WTC11 (cell line): ENCODE results near the gene EHBP1L1.

Experiments used
- ARID4B ChIP-seq: sonication (generic); formaldehyde crosslinking; IDR thresholded peaks from 2 replicates; pipeline ENCODE4 v1.8.0; 2023; ENCODE audit warnings: missing genetic modification reagents, mild to moderate bottlenecking, borderline replicate concordance
- CREB1 ChIP-seq: sonication (generic); formaldehyde crosslinking; IDR thresholded peaks from 2 replicates; pipeline ENCODE4 v1.8.0; 2023; ENCODE audit warnings: mild to moderate bottlenecking, missing genetic modification reagents
- CREM ChIP-seq: sonication (generic); formaldehyde crosslinking; IDR thresholded peaks from 2 replicates; pipeline ENCODE4 v1.8.1; 2022; ENCODE audit warnings: mild to moderate bottlenecking, missing genetic modification reagents, moderate library complexity
- CTCF ChIP-seq: fragments of 200-600 bp; IDR thresholded peaks from 2 replicates; pipeline ENCODE4 v1.8.0; 2022; ENCODE audit warnings: antibody characterized with exemption
- NFE2L1 ChIP-seq: sonication (generic); formaldehyde crosslinking; IDR thresholded peaks from 2 replicates; pipeline ENCODE4 v1.8.1; 2023; ENCODE audit warnings: missing genetic modification reagents
- ZSCAN18 ChIP-seq: fragments of 250-450 bp; sonication (Bioruptor Pico); IDR thresholded peaks from 2 replicates; pipeline ENCODE4 v2.1.2; 2022; ENCODE audit warnings: mild to moderate bottlenecking, moderate library complexity

- TF ChIP-seq ZSCAN18 = no peak
- TF ChIP-seq CREM = no peak
- TF ChIP-seq CTCF = no peak
- no peak for TF ChIP-seq ARID4B
- no peak for TF ChIP-seq CREB1 (CRISPR knock-in tag)
- no peak for TF ChIP-seq NFE2L1 (CRISPR knock-in tag)
Measured at GRCh38 chr11:65526744-65527143, 49.1 kb upstream of the EHBP1L1 start.
